Keratinocyte (primary cell): ENCODE data around the gene LTB. TPM values are rescaled to one million over a fixed set of nuclear protein-coding genes. Genes with fewer than 3 reads are reported as not detected.
A peak's percentile ranks its signal among the peaks of the same experiment; 100 is the strongest.

Source experiments
- DNase-seq: peaks from one replicate; pipeline ENCODE4 v3.0.0-alpha.2; 2011; ENCODE audit warnings: low read depth, missing footprints, low spot score
- FAIRE-seq: peaks from 2 replicates; lab custom pipeline; 2011; peaks lifted over from hg19 to GRCh38; lab: Jason Lieb, UNC
- H2AFZ ChIP-seq: 2 replicates; pipeline ENCODE4 v1.6.0; 2012; ENCODE audit warnings: low read length, control low read depth, inconsistent platforms; ENCODE audit not compliant: control insufficient read depth
- H3K27ac ChIP-seq: 2 replicates; pipeline ENCODE4 v1.5.1; 2011; ENCODE audit warnings: low read length; ENCODE audit not compliant: control insufficient read depth, insufficient read depth
- H3K27me3 ChIP-seq: 3 replicates; pipeline ENCODE4 v1.6.0; 2011; ENCODE audit warnings: low read length; ENCODE audit not compliant: control insufficient read depth, insufficient read depth; ENCODE audit errors: extremely low read depth
- H3K36me3 ChIP-seq, 2 experiments: 2 replicates in 1 of 2; 3 replicates in 1 of 2; pipeline ENCODE4 v1.5.1; 2011; ENCODE audit warnings: low read length in 2 of 2, mild to moderate bottlenecking in 1 of 2; ENCODE audit not compliant: control insufficient read depth in 2 of 2, insufficient read depth in 2 of 2; ENCODE audit errors: extremely low read depth in 1 of 2
- H3K4me1 ChIP-seq: 3 replicates; pipeline ENCODE4 v1.5.1; 2011; ENCODE audit warnings: low read length; ENCODE audit not compliant: control insufficient read depth, insufficient read depth; ENCODE audit errors: extremely low read depth
- H3K4me2 ChIP-seq: 3 replicates; pipeline ENCODE4 v1.6.0; 2011; ENCODE audit warnings: low read depth, low read length; ENCODE audit not compliant: control insufficient read depth, insufficient read depth; ENCODE audit errors: extremely low read depth
- H3K4me3 ChIP-seq, 3 experiments: fragments of 200-600 bp in 1 of 3; sonication (generic) in 1 of 3; 2 replicates in 2 of 3; 3 replicates in 1 of 3; pipeline ENCODE4 v1.5.1; 2011 to 2016; ENCODE audit warnings: low read length in 3 of 3, mild to moderate bottlenecking in 3 of 3, control low read depth in 2 of 3, inconsistent platforms in 1 of 3, low read depth in 1 of 3, mixed read lengths in 1 of 3, mixed run types in 1 of 3, moderate library complexity in 1 of 3; ENCODE audit not compliant: control insufficient read depth in 2 of 3, insufficient read depth in 2 of 3; ENCODE audit errors: extremely low read depth in 1 of 3
- H3K79me2 ChIP-seq: 2 replicates; pipeline ENCODE4 v1.6.0; 2012; ENCODE audit warnings: low read length; ENCODE audit not compliant: control insufficient read depth, insufficient read depth
- H3K9ac ChIP-seq: 3 replicates; pipeline ENCODE4 v1.6.0; 2011; ENCODE audit warnings: low read length; ENCODE audit not compliant: control insufficient read depth, insufficient read depth; ENCODE audit errors: extremely low read depth
- H3K9me1 ChIP-seq: 3 replicates; pipeline ENCODE4 v1.6.0; 2011; ENCODE audit warnings: low read length; ENCODE audit not compliant: control insufficient read depth, insufficient read depth; ENCODE audit errors: extremely low read depth
- H3K9me3 ChIP-seq: 2 replicates; pipeline ENCODE4 v1.5.1; 2012; ENCODE audit warnings: low read depth, low read length; ENCODE audit not compliant: control insufficient read depth
- H4K20me1 ChIP-seq: 3 replicates; pipeline ENCODE4 v1.6.0; 2011; ENCODE audit warnings: low read length; ENCODE audit not compliant: control insufficient read depth, insufficient read depth; ENCODE audit errors: extremely low read depth
- CTCF ChIP-seq, 3 experiments: IDR thresholded peaks in 1 of 3; conservative IDR thresholded peaks in 1 of 3; optimal IDR thresholded peaks in 1 of 3; 2 replicates in 2 of 3; 3 replicates in 1 of 3; pipeline versions ENCODE3 to v1.5.1; 2011; ENCODE audit warnings: low read length in 3 of 3, mild to moderate bottlenecking in 3 of 3, moderate library complexity in 2 of 3, control low read depth in 1 of 3, inconsistent platforms in 1 of 3; ENCODE audit not compliant: insufficient read depth in 2 of 3; ENCODE audit errors: extremely low read depth in 1 of 3
- EZH2 ChIP-seq: IDR thresholded peaks from one replicate; pipeline ENCODE4 v1.6.1; 2012; ENCODE audit warnings: inconsistent platforms, mild to moderate bottlenecking, low read length, moderate library complexity
- dilution Hi-C: fragments of 300-500 bp; cut with MboI; formaldehyde crosslinking; loops from one replicate; pipeline ENCODE4 v1.7.0; 2020; ENCODE audit warnings: low sequenced_read_pairs; ENCODE audit not compliant: extremely low pct_ligation_motif_present
- polyA plus RNA-seq, 5 experiments: library from polyadenylated mRNA; depleted of rRNA in 3 of 5; stranded (reverse) in 3 of 5; stranded (forward) in 1 of 5; unstranded in 1 of 5; fragments of >200 nt; gene quantifications; 1 replicate in 1 of 5; 2 replicates in 3 of 5; 3 replicates in 1 of 5; pipeline versions ENCODE4 v1.2.1 to v1.2.3, GENCODE V29; 2011 to 2012; ENCODE audit warnings: missing spikeins in 2 of 5, low read depth in 1 of 5, low replicate concordance in 1 of 5

Gene LTB
- polyA plus RNA-seq, 1 donor (not counting 4 experiments of a cell fraction or from before 2014, with no cell fraction given): not detected

GRCh38 chr6:31576897-31577578 is 5.2 kb downstream of the LTB start:
- no peak overlapping the region for H3K9ac ChIP-seq
- no peaks in the 10 kb centered on the region for H3K9me3 ChIP-seq
- peaks cover 23% of the 10 kb centered on the region for H3K4me1 ChIP-seq
- no peaks in the 10 kb centered on the region for H3K27me3 ChIP-seq
- H4K20me1 ChIP-seq: no peaks in the 10 kb centered on the region
- no peaks in the 10 kb centered on the region for H3K79me2 ChIP-seq
- no peak overlapping the region for H3K4me2 ChIP-seq
- H3K27ac ChIP-seq: peak overlapping the region; percentile 70
- no peak for DNase-seq
- no peak overlapping the region for H2AFZ ChIP-seq
- H3K36me3 ChIP-seq: no peaks in the 10 kb centered on the region
- no peak for FAIRE-seq
- H3K9me1 ChIP-seq: no peaks in the 10 kb centered on the region
- H3K4me3 ChIP-seq: no peak overlapping the region
- dilution Hi-C loops: no loop called here
- TF ChIP-seq CTCF (optimal IDR thresholded peaks at IDR 0.05 in 1 of 3, IDR thresholded peaks at IDR 0.05 in 1 of 3, conservative IDR thresholded peaks at IDR 0.05 in 1 of 3; ENCODE audit: extremely low read depth in 1 of 3, insufficient read depth in 2 of 3, low read length in 3 of 3): no peak
- no peak for TF ChIP-seq EZH2

DNA sequence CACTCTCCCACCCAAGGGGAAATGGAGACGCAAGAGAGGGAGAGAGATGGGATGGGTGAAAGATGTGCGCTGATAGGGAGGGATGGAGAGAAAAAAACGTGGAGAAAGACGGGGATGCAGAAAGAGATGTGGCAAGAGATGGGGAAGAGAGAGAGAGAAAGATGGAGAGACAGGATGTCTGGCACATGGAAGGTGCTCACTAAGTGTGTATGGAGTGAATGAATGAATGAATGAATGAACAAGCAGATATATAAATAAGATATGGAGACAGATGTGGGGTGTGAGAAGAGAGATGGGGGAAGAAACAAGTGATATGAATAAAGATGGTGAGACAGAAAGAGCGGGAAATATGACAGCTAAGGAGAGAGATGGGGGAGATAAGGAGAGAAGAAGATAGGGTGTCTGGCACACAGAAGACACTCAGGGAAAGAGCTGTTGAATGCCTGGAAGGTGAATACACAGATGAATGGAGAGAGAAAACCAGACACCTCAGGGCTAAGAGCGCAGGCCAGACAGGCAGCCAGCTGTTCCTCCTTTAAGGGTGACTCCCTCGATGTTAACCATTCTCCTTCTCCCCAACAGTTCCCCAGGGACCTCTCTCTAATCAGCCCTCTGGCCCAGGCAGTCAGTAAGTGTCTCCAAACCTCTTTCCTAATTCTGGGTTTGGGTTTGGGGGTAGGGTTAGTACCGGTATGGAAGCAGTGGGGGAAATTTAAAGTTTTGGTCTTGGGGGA is 6.1 kb downstream of the LTB start:
- no peak for FAIRE-seq

More for the DNA sequence above, 6.1 kb downstream of the LTB start:
- Histone ChIP-seq H3K79me2 (no peaks in the 10 kb centered on the region), H3K4me3 (peak overlapping the region; percentile 29 to 59 (median 44)), H3K9me3 (no peaks in the 10 kb centered on the region), H3K27me3 (no peaks in the 10 kb centered on the region), H3K9me1 (no peaks in the 10 kb centered on the region), H2AFZ (peak overlapping the region; percentile 79), H4K20me1 (no peaks in the 10 kb centered on the region), H3K36me3 (no peaks in the 10 kb centered on the region), H3K4me2 (peak overlapping the region; percentile 80), H3K9ac (peak overlapping the region; percentile 48), H3K4me1 (peaks cover 19% of the 10 kb centered on the region), H3K27ac (no peak overlapping the region)
- no peak for TF ChIP-seq EZH2
- TF ChIP-seq CTCF (optimal IDR thresholded peaks at IDR 0.05 in 1 of 3, IDR thresholded peaks at IDR 0.05 in 1 of 3, conservative IDR thresholded peaks at IDR 0.05 in 1 of 3; ENCODE audit: extremely low read depth in 1 of 3, insufficient read depth in 2 of 3, low read length in 3 of 3): no peak
- dilution Hi-C loops: no loop called here
- no peak for DNase-seq
